Effector memory CD4-positive, alpha-beta T cell (primary cell): ENCODE results near the gene NTN4.
"Not testable (repeated sequence)": the region's sequence is repeated elsewhere in the genome, so short reads cannot be mapped to it uniquely, and the experiment has no call there.

ENCODE experiments used
- DNase-seq, 3 donors: peaks; one replicate each; pipeline ENCODE4 v3.0.0-alpha.2; 2020
- H3K27ac ChIP-seq: 2 replicates; pipeline ENCODE4 v1.7.0; 2013; ENCODE audit warnings: mild to moderate bottlenecking, low read length, moderate library complexity; ENCODE audit not compliant: insufficient read depth, poor library complexity, severe bottlenecking
- H3K27me3 ChIP-seq: replicated peaks from 2 replicates; pipeline ENCODE4 v1.7.0; 2013; ENCODE audit warnings: mild to moderate bottlenecking, low read length; ENCODE audit not compliant: insufficient read depth, control insufficient read depth, poor library complexity, severe bottlenecking
- H3K36me3 ChIP-seq: 2 replicates; pipeline ENCODE4 v1.7.0; 2013; ENCODE audit warnings: mild to moderate bottlenecking, low read length, moderate library complexity; ENCODE audit not compliant: control insufficient read depth, insufficient read depth
- H3K4me1 ChIP-seq: 2 replicates; pipeline ENCODE4 v1.7.0; 2013; ENCODE audit warnings: low read length, mild to moderate bottlenecking; ENCODE audit not compliant: control insufficient read depth, insufficient read depth, poor library complexity, severe bottlenecking
- H3K4me3 ChIP-seq: 2 replicates; pipeline ENCODE4 v1.7.0; 2013; ENCODE audit warnings: low read length, low read depth, mild to moderate bottlenecking; ENCODE audit not compliant: insufficient read depth, poor library complexity, severe bottlenecking
- H3K9me3 ChIP-seq: 2 replicates; pipeline ENCODE4 v1.7.0; 2013; ENCODE audit warnings: mild to moderate bottlenecking, low read length, moderate library complexity; ENCODE audit not compliant: control insufficient read depth

Gene NTN4

DNA sequence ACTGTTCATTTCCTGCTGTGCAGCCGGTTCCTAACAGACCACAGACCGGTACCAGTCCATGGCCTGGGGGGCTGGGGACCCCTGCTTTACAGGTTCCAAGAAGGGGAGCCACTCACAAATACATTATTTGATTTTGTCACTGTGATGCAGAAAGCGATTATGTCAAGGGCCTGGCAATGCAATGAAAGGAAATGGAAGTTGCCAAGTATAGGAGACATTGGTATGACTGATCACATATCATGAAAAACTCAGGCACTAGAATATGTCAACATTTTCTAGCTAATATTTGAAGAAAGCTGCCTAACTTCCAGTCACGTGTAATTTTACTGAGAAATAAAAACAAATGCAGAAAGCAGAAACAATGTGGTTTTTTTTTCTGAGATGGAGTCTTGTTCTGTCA lies 170.4 kb downstream of the NTN4 start:
- no peaks in the 10 kb centered on the region for H3K9me3 ChIP-seq
- no peak overlapping the region for H3K4me3 ChIP-seq
- DNase-seq, result no peak
- no peaks in the 10 kb centered on the region for H3K36me3 ChIP-seq
- no peaks in the 10 kb centered on the region for H3K4me1 ChIP-seq
- no peak overlapping the region for H3K27ac ChIP-seq
- H3K27me3 ChIP-seq, result no peaks in the 10 kb centered on the region

DNA sequence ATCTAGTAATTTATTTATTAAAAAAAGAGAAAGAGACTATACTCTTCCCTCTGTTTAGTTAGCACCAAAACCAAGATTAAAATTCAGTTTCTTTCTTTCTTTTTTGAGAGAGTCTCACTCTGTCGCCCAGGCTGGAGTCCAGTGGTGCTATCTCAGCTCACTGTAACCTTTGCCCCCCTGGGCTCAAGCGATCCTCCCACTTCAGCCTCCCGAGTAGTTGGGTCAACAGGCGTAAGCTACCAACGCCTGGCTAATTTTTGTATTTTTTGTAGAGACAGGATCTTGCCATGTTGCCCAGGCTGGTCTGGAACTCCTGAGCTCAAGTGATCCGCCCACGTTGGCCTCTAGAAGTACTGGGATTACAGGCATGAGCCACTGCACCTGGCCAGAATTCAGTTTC lies 174.1 kb downstream of the NTN4 start:
- H3K36me3 ChIP-seq, H3K27ac ChIP-seq, H3K4me3 ChIP-seq, H3K27me3 ChIP-seq, H3K4me1 ChIP-seq, H3K9me3 ChIP-seq, DNase-seq: not testable (repeated sequence)

DNA sequence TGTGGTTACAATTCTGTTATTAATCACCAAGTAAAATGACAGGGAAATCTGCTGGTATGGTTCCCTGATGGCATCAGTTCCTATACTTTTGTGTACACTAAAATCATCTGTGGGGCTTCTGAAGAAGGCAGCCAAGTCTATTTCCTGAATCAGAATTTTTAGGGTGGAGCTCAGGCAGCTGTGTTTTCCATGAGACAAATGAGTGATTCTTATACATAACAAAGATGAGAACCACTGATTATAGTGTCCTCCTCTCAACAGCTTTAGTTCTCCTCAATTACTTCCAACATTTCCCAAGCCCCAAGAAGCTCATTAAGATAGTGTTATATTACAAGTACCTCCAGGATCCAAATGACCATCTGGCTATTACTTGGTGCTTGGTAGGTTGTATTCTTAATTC lies 174.8 kb downstream of the NTN4 start:
- no peak overlapping the region for H3K4me3 ChIP-seq
- no peaks in the 10 kb centered on the region for H3K36me3 ChIP-seq

DNA sequence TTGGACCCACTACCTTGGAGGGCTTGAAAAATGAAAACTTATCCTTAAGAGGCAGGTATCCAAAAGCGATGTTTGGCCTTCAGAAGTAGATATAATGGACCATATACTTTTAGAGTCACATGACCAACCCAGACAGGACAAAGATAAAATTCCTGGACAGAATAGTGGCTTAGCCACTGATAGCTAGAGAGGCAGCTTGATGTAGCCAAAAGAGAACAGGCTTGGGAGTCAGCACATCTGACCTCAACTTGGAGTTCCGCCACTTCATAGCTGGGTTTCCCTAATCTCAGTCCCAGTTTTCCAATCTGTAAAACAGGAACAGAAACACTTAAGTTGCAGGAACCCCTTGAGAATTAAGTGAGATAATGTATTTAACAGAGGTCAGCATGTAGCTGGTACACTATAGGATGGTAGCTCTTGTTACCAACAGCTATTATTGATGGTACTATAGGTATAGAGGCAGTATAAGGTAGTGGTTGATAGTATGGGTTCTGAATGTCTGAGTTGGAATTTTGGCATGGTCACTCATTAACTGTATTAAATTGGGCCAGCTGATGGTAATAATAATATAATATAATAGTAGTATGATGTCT lies 176.1 kb downstream of the NTN4 start:
- Histone ChIP-seq H3K27ac (no peak overlapping the region), H3K4me1 (no peaks in the 10 kb centered on the region)

More for the DNA sequence above, 174.8 kb downstream of the NTN4 start:
- no peak for DNase-seq
- H3K27me3 ChIP-seq, result no peaks in the 10 kb centered on the region
- no peak overlapping the region for H3K27ac ChIP-seq
- H3K4me1 ChIP-seq, result no peaks in the 10 kb centered on the region
- H3K9me3 ChIP-seq, result no peaks in the 10 kb centered on the region

GRCh38 chr12:95613021-95613420 lies 177.5 kb downstream of the NTN4 start:
- Histone ChIP-seq H3K4me1 (no peaks in the 10 kb centered on the region), H3K9me3 (no peaks in the 10 kb centered on the region), H3K36me3 (no peaks in the 10 kb centered on the region), H3K27ac (no peak overlapping the region), H3K27me3 (no peaks in the 10 kb centered on the region), H3K4me3 (no peak overlapping the region)
- no peak for DNase-seq

More for the DNA sequence above, 176.1 kb downstream of the NTN4 start:
- DNase-seq, result no peak
- Histone ChIP-seq H3K9me3 (no peaks in the 10 kb centered on the region), H3K27me3 (no peaks in the 10 kb centered on the region), H3K4me3 (no peak overlapping the region), H3K36me3 (no peaks in the 10 kb centered on the region)

DNA sequence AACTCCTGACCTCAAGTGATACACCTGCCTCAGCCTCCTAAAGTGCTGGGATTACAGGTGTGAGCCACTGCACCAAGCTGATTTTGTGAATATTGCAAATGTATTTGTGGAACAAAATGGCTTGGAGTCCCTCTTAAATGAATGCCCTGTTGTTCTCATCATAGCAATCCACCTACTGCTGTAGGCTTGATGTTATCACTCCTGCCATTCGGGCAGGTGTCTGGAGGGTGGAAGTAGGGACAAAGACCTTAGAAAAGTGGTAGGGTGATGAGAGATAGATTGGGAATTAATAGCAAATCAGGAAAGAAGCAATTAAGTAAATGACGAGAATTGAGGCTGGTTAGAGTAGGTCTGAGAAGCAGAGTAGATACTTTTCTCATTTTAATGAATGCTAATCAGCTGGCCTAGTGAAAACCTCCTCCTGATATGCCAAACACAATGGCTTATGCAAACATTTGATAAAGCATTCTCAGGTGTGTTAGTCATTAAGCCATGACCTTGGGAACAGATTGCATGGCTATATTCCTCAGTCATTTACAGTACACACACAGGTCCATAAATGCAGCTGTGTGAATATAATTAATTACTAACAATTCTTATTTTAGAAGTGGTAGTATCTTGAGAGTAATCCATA lies 178.8 kb downstream of the NTN4 start:
- Histone ChIP-seq H3K4me3 (no peak overlapping the region), H3K9me3 (no peaks in the 10 kb centered on the region), H3K27me3 (no peaks in the 10 kb centered on the region), H3K27ac (no peak overlapping the region), H3K36me3 (no peaks in the 10 kb centered on the region), H3K4me1 (no peaks in the 10 kb centered on the region)
- DNase-seq, result no peak

- H3K4me3 ChIP-seq, result no peak overlapping the region
- H3K4me1 ChIP-seq, result no peaks in the 10 kb centered on the region
- no peak overlapping the region for H3K27ac ChIP-seq
- H3K9me3 ChIP-seq, result no peaks in the 10 kb centered on the region
- DNase-seq, result no peak
- H3K36me3 ChIP-seq, result no peaks in the 10 kb centered on the region
- no peaks in the 10 kb centered on the region for H3K27me3 ChIP-seq
Measured at GRCh38 chr12:95608252-95609033, 182.1 kb downstream of the NTN4 start.
